HEK293 (cell line): ENCODE measurements around the gene ROBO1.

ENCODE experiments used
- CTCF ChIP-seq: fragments of 450-650 bp; formaldehyde crosslinking; IDR thresholded peaks from 2 replicates; pipeline ENCODE4 v1.5.1; 2016; ENCODE audit warnings: missing biosample characterization, missing genetic modification characterization
- KLF16 ChIP-seq: fragments of 450-650 bp; formaldehyde crosslinking; IDR thresholded peaks from 2 replicates; pipeline ENCODE4 v1.5.1; 2017; ENCODE audit warnings: missing biosample characterization, missing genetic modification characterization
- KLF9 ChIP-seq: fragments of 450-650 bp; formaldehyde crosslinking; IDR thresholded peaks from 2 replicates; pipeline ENCODE4 v1.5.1; 2016; ENCODE audit warnings: missing biosample characterization, missing genetic modification characterization, low read depth
- SCRT1 ChIP-seq: fragments of 450-650 bp; formaldehyde crosslinking; IDR thresholded peaks from 2 replicates; pipeline ENCODE4 v1.5.1; 2016; ENCODE audit warnings: missing biosample characterization, missing genetic modification characterization, borderline replicate concordance
- ZNF274 ChIP-seq, 2 experiments: fragments of 200-500 bp in 1 of 2; fragments of 450-650 bp in 1 of 2; sonication (Bioruptor generic) in 1 of 2; formaldehyde crosslinking in 1 of 2; IDR thresholded peaks; 2 replicates each; pipeline versions ENCODE4 v1.5.1 to v1.6.1; 2014 to 2016; ENCODE audit warnings: borderline replicate concordance in 1 of 2, inconsistent platforms in 1 of 2, low read length in 1 of 2, missing biosample characterization in 1 of 2, missing genetic modification characterization in 1 of 2
- ZNF549 ChIP-seq: fragments of 450-650 bp; IDR thresholded peaks from 2 replicates; pipeline ENCODE4 v1.5.1; 2018; ENCODE audit warnings: missing biosample characterization, missing genetic modification characterization, mild to moderate bottlenecking, inconsistent platforms, moderate library complexity

GRCh38 chr3:78941587-78941986, 826.2 kb downstream of the ROBO1 start:
- TF ChIP-seq KLF16 (tag by site-specific recombination) (no peak), KLF9 (tag by site-specific recombination) (no peak), CTCF (tag by site-specific recombination) (no peak), ZNF549 (tag by site-specific recombination) (no peak), ZNF274 (IDR thresholded peaks at IDR 0.05; ENCODE audit: low read length) (no peak), ZNF274 (tag by site-specific recombination; IDR thresholded peaks at IDR 0.05; ENCODE audit: borderline replicate concordance) (no peak), SCRT1 (peak; percentile 90)
